TTC549 (cell line): ENCODE data around the gene AKR1C1.
"Not testable (repeated sequence)": the region's sequence is repeated elsewhere in the genome, so short reads cannot be mapped to it uniquely, and the experiment has no call there.

Source experiments
- FAIRE-seq: peaks from 2 replicates; lab custom pipeline; 2012; peaks lifted over from hg19 to GRCh38; lab: Jason Lieb, UNC

The AKR1C1 gene

DNA sequence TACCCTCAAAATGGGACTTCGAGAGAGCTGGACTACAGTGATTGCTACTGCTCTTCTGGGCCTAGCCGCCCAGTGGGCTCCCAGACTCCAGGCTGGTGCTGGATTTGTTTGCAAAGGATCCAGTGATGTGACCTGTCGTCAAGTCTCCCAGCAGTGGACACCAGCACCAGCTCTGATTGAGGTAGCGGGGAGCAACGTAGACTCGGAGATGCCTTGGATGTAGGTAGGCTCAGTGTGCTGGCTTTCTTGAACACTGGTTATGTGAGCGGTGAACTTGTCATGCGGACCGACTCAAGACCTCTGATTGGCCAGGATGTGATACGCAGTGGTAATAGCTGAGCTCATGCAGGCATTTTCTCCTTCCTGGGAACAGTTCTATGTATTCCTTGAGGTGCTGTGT, 21.0 kb downstream of the AKR1C1 start:
- FAIRE-seq = no peak

DNA sequence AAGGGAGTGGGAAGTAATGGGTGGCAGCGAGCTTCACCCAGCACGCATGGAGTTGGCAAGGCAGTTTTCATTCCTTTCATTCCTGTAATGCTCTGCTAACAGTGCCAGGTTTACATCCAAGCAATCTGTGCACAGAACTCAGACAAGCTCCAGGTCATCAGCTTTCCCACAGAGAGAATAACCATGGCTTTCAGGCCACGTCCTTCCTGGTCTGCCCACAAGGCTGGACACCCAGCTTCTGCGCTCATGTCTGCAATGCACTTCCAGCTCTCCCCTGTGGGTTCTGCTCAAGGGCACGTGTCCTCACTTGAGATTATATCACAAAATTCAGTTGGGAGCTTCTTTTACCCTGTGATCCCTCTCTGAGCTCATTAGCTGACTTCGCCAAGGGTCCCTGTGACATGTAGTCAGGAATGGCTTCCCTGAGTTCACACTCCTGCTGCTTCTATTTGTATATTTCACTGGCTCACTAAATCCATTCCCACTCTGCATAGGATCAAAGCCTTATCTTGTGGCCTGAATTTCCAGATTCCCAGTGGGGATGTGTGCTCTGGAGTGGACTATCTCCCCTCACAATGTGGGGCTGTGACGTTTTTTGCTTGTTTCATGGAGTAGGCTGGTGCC, 21.9 kb downstream of the AKR1C1 start:
- FAIRE-seq = no peak

DNA sequence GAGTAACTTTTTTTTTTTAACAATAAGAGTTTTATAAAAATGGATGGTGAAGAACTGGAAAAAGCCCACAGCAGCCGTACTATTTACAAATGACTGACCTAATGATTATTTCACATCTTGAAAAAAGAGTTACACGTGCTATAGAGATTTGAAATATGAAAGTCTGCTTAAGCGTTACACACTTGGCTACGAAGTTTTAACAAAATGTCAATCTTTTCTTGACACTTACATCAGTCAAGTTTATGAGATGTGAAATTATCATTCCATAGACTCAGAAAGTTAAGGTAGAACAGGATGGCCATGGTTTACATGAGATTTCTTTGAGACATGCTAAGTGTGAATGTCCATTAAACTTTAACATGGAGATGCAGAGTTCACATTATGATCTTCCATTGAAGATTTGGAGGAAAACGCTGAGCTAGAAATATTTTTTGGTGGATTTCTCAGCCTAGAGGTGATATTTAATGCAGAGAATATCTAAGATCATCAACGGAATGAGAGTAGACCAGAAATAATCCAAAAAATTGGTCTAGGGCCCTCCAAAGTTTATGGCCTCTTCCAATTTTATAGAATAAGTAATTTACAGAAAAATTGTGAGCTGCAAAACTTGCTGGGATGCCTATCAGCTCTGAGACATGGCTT, 24.9 kb downstream of the AKR1C1 start:
- not testable (repeated sequence) for FAIRE-seq

DNA sequence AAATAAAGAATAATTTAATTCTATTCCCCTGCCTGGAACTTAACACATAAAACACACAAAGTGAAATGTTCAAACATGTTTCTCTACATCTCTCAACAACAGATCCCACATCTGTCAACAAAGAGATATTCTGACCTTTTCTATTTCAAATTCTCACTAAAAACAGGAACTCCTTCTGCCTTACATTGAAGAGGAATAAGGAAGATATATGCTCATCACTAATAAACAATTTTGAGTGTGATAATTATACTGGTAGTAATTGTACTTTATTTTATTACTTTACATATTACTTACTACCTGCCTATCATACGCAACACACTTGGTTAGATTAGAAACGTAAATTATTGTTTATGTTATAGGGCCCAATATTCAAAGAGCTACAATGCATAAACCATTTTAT, 27.0 kb downstream of the AKR1C1 start:
- FAIRE-seq = no peak

DNA sequence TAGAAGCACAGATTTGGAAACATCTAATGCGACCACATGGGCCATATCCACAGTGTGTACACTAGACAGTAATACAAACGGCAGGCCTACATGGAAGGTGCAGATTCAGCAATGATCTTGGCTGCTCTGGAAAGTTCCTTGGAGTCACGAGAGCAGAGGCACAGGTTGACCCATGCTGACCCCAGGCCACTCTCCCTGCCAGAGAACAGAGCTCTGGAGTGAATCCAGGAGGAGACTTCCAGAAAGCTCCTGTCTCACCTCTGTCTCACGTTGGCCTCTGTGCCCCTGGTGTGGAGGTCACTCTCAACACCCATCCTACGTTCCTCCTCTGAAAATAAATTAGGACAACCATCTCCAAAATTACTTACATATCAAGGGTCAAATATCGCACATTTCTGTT, 28.2 kb downstream of the AKR1C1 start:
- not testable (repeated sequence) for FAIRE-seq

DNA sequence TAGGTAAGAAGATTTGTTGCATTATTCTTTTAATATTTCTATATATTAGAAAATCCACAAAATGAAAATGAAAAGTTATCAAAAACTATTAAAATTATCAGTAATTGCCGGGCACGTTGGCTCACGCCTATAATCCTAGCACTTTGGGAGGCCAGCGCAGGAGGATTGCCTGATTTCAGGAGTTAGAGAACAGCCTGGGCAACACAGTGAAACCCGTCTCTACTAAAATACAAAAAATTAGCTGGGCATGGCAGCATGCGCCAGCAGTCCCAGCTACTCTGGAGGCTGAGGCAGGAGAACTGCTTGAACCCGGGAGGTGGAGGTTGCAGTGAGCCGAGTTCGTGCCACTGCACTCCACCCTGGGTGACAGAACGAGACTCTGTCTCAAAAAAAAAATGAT, 29.3 kb downstream of the AKR1C1 start:
- FAIRE-seq = not testable (repeated sequence)

DNA sequence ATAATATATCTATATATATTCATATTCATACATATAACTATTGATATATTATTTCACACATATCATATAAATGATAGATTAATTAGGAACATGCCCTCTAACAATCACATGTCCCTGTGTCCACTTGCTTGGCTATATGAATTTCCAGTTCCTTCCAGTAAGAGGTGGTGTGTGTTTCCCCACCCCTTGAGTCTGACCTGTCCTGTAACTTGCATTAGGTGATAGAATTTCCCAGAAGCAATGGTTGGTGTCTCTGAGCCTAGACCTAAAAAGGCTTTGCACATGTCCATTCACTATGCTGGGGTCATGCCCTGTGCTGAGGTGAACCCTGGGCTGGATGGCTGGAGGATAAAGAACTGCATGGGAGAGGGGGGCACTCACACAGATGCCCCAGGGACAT, 31.0 kb downstream of the AKR1C1 start:
- not testable (repeated sequence) for FAIRE-seq

DNA sequence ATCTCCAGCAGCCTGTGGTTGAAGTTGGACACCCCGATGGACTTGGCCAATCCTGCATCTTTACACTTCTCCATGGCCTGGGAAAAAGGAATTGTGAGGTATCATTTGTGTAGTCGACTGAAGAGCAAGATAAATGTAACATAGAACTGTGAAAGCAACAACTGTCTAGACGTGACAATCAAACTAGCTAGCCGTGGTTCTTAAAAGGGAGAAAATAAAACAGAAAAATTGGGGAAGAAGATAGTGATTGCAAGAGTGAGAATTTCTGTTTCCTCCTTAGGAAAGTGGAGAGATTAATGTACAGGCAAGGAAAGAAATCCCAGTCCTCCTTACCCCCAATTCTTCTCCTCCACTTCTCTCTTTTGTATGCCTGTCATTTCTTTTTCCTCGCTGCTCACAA, 35.5 kb downstream of the AKR1C1 start:
- FAIRE-seq = no peak

DNA sequence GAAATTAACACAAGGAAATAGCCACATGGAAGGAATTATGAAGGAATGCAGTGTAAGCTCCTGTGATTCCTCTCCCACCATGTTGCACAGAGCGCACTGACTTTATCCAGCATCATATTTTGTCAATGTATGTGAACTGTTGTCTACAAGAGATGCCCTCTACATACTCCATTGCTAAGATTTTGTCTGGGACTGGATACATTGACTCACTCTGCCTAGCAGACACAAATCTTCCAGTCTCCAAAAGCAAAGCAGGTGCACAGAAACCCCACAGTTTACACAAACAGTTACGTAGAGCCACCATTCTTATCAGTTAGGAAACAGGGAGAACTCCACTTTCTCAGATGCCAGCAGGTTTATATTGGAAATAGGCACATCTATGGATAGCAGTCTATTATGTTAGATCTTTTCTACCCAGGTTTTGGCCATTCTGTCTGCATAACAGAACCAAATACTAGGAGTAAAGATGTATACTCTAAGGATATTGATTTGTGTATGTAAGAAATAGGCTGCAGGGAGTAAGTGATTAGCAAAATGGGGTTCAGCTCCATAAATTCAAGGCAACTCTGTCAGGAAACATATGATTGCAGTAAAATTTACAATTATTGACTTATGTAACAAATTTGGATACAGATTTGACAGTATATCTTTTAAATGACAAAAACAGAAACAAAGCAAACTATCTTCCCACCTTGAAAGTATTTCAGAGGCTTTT, 39.0 kb downstream of the AKR1C1 start:
- FAIRE-seq = no peak

DNA sequence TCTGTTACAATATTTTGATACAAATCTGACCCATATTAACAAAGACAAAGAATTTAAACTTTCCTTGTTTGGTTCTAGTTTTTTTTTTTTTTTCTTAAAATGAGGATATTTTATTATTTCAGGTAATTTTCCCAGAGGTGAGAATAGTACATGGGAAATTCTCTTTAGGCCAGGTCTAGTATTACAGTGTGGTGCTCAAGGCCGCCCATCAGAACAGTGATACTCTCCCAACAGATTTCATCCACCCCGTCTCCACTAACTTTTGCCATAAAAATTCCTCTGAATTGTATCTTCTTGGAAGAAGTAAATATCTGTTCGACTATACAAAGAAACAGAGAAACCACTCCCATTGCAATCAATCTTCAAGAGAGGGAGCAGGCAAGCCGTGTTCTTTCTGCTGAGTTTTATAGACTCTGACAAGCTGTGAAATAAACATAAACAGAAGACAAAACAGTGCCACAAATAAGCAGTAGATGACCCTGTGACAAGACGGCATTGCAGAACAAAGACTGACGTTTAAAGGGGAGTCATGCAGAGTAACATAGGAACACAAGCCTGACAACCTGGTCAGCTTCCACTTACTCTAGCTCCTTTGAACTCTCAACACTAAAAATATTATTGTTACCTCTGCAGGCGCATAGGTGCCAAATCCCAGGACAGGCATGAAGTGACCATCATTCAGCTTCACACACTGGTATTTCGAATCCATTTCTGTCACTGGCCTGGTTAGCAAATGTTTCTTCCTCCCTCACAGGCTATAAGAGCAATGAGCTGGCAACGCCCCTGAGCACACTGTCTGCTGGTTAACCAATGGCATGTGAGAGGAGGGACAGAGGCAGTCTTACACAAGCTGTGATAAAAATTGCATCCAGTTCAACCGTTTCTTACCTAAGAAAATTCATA, 40.2 kb downstream of the AKR1C1 start, which contains the start of gene AKR1C2:
Gene AKR1C2, minus strand, starts transcription at position 731 of the 903 bp plus-strand sequence. Its CDS starts 22 bp downstream, at position 709.
- FAIRE-seq = not testable (repeated sequence)

DNA sequence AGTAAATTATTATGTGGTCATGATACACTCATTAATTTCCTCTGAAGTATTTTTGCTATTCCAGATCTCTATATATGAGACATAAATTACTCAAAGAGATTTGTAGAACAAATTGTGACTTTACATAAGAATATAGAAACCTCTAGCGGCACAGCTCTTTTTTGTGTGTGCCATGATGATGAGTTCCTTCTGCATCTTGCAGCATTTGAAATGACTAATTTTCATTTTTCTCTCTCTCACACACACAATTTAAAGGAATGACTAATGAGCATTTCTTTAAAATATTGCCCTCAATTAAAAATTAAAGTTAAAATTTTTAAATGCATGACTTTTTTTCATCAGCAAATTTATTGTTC, 40.8 kb downstream of the AKR1C1 start:
- not testable (repeated sequence) for FAIRE-seq

DNA sequence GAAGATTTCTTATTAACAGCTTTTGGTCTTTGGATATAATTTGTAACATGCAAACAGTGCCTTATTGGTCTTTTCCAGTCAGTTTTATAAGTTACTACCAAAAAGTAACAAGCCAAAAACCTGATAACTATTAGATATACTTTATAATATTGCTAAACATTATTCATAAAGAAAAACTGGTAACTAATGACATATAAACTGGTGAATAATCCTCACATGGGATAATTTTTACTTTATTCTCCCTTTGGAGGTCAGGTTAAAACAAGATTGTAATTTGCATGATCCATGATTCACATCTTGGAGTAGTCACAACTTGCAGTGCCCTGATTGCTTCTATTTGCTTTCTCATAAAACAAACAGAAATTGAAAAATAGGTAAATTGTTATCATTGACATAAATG, 41.3 kb downstream of the AKR1C1 start:
- not testable (repeated sequence) for FAIRE-seq

DNA sequence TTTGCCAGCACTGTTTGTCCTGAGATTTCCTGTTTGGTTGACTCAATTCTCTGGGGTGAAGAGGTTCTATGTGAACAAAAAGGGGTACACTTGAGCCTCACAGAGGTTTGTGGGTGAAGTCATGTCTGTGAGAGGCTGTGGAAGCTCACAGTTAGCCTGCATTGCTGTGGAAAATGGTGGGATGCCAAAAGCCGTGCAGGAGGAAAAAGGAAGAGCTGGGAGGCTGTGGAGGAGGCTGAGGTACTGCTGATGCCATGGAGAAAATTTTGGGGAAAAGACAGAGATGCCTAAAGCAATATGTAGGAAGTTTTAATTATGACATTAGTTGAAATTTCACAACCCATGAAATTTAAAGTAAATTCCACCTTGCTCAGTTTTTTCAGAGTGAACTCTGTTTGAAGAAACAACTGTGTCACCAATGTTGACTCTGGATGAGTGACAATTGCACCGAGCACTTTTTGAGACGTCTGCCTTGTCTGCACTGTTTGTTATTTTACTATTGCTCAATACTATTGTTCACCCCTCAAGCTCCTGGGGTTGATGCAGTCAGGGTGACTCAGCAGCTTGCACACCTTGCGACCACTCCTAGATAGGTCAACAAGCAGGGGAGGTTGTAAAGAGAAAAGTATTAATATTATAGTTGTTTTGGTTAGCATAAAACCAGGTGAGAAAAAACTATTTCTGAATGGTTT, 45.8 kb downstream of the AKR1C1 start:
- FAIRE-seq = not testable (repeated sequence)

DNA sequence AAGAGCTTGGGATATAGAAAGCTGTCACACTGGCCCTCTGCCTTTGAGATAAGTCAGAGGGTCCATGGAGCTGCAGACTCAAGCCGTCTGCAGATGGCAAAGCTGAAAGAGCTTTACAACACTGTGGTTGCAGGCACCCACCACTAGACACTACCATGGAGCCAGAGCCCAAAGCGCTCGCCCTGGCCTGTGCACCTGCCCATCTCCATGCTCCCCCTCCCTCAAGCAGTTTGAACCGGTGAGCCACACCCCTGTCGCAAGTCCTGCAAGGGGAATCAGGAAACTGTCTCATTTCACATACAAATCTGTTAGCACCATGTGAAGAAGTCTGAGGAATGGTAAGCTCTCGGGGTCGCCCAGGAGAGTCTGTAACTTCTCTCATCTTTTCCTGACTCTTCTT, 46.8 kb downstream of the AKR1C1 start:
- FAIRE-seq = not testable (repeated sequence)

DNA sequence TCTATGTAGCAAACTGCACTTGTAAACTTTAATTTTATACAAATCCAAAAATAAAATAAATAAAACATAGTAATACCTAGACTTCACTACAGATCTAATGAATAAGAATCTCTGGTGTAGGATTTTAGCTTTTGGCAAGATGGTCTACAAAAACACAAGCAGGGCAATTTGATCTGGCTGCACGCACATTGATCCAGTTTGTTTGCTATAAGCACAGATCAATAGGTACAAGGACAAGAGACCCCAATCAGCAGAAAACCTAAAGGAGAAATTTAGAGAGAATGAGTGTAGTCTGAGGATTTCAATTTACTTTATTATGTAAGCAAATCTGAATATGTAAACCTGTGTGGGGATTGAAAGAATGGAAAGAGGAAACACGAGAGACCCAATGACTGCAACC, 48.2 kb downstream of the AKR1C1 start:
- not testable (repeated sequence) for FAIRE-seq

DNA sequence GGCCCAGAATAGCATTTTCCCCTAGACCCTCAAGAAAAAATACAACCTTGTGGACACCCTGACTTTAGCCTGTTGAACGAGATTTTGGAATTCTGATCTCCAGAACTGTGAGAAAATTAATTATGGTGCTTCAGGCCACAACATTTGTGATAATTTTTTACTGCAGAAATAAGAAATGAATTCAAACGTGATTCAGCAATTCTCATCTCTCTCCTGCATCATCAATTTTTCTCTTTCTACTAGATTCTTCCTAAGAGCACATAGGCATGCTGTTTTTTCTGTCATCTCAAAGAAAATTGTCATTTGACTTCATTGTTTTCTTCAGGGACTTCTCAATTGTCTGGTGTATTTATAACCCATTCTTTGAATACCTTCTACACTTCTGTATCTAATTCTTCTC, 49.4 kb downstream of the AKR1C1 start:
- no peak for FAIRE-seq

DNA sequence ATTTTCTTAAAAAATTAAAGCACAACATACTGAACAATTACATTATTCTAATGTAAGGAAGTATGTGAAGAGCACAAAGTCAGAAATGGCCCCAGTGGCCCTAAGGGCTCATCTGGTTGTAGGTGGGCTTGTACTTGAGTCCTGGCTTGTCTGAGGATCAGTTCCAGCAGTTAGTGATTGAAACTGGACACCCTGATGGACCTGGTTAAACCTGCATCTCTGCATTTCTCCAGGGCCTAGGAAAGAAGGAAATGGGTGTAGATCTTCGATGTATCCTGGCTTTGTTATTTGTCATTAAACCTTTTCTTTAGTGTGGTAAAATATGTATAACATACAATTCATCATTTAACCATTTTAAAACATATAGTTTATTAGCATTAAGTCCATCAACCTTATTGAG, 50.2 kb downstream of the AKR1C1 start:
- no peak for FAIRE-seq

DNA sequence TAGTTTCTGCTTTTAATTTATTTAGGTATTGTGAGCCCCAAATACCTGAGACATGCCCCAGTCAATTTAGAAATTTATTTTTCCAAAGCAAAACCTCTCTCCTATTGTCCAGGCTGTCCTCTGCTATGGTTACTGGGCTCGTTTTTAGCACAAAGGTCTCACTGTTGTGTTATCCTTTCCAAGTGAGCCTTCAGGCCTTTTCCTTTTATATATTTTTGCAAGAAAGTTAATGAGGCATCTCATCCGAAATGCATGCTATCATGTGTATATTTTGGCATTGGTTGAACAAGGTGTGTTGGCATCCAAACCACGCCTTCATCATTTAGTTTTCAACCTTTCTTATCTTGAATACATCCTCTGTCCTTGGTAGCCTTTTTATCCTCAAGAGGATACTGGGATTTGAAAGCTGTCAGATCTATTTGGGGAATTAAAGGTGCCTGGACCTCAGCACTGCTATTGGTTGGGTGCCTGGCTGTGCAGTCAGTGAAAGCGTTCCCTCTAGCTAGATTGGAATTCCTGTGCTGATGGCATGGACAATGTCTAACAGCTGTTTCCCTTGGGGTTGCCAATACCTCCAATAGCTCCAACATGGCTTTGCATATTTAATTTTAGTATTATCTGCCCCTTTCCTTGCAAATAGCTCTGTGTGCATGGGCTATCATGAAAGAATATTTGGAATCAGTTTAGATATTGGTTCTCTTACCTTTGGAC, 51.1 kb downstream of the AKR1C1 start:
- not testable (repeated sequence) for FAIRE-seq

DNA sequence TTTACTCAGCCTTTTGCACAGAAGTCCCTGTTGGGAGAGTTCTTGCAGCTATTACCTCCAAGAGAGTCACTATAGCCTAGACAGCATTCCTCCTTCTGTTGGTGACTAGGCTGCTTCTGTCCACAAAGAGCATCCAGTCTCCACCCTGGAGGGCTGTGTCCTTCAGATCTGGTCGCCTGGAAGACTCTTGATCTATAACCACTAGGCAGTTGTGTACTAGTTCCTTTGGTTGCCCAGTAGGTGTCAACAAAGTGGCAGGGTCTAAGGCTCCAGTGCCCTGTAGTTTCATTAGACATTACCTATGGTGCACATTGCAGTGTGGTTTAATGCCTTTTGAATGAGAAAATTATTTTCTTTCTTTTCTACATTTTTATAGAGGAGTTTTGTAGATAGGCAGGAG, 51.7 kb downstream of the AKR1C1 start:
- FAIRE-seq = no peak

DNA sequence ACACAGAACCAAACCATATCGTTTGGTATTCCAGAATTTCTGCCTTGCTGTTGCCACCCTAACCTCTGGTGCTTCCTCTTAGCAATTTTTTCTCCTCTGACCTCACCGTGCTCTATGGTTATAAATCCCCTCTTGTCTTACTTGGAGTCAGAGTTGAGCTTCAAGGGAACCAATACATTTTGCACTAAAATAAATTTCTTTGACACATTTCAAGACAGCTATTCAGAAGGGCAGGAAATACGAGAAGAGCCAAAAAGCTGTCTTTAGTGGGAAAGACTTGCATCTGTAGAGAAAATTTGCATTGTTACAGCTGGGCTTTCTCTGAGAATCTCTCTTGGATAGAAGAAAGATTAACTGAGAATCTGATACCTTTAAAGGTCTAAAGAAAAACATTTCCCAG, 54.9 kb downstream of the AKR1C1 start:
- FAIRE-seq = no peak

DNA sequence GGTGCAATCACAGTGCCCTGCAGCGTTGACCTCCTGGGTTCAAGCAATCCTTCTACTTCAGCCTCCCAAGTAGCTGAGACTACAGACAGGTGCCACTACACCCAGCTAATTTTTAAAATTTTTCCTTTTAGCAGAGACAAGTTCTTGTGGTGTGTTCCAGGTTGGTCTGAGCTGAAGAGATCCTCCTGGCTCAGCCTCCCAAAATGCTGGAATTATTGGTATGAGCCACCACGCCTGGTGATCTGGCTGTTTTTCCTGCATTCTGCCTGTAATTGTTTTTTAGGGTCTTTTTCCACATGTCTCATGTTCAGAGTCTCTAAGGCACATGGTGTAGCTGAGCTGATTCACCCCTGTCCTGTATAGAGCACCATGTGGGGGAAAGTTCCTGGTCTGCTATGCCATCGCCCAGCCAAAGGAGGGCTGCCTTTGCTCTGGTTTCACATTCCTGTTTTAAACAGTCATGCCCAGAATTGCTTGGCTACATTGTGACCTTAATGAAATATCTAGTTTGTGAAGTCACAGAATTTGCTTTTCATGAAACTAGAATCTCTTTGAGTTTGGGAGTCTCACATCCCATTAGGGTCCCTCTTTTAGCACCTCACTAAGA, 55.6 kb downstream of the AKR1C1 start:
- FAIRE-seq = not testable (repeated sequence)
